HepG2 (cell line): ENCODE results near the gene MTMR8. TPM values are rescaled to one million over a fixed set of nuclear protein-coding genes. Genes with fewer than 3 reads are reported as not detected.

Experiments
- ATAC-seq: fragments of 200-7000 bp; cut with Tn5 transposase; 3 replicates; pipeline ENCODE4 v1.9.1; 2020; ENCODE audit warnings: mild to moderate bottlenecking, moderate library complexity
- BruUV-seq: library from RNA; stranded (reverse); fragments of 400-500 nt; replicated peaks from 2 replicates; lab custom pipeline; 2021; lab: Mats Ljungman, UMichigan
- CTCF ChIA-PET: fragments of 300-600 bp; formaldehyde crosslinking; extraction: SDS; loops from one replicate; lab custom pipeline; 2021; ENCODE audit warnings: low total read pairs, inconsistent platforms, low intra/inter-chr PET ratio; lab: Yijun Ruan, JAX
- POLR2A ChIA-PET: fragments of 350-600 bp; sonication (Branson Sonifier 250); formaldehyde crosslinking; loops from one replicate; lab custom pipeline; 2020; ENCODE audit warnings: antibody characterized with exemption, inconsistent platforms; lab: Yijun Ruan, JAX
- DNase-seq: peaks from one replicate; pipeline ENCODE4 v3.0.0-alpha.2; 2015; ENCODE audit warnings: low spot score
- FAIRE-seq: peaks from 3 replicates; lab custom pipeline; 2011; peaks lifted over from hg19 to GRCh38; lab: Jason Lieb, UNC
- H2AFZ ChIP-seq: one replicate; pipeline ENCODE4 v1.6.1; 2011; ENCODE audit warnings: low read length, inconsistent platforms
- H3K27ac ChIP-seq: fragments of 300-600 bp; 3 replicates; pipeline ENCODE4 v1.8.0; 2011; ENCODE audit warnings: mixed run types, mild to moderate bottlenecking, mixed read lengths, low read length, inconsistent platforms; ENCODE audit not compliant: insufficient read depth; ENCODE audit errors: extremely low read length
- H3K27me3 ChIP-seq, 2 experiments: fragments of 200-600 bp in 1 of 2; 2 replicates in 1 of 2; 3 replicates in 1 of 2; pipeline versions ENCODE4 v1.6.0 to v1.8.0; 2011; ENCODE audit warnings: low read length in 2 of 2, mild to moderate bottlenecking in 2 of 2, moderate library complexity in 2 of 2, inconsistent platforms in 1 of 2; ENCODE audit not compliant: insufficient read depth in 2 of 2, control insufficient read depth in 1 of 2
- H3K36me3 ChIP-seq, 2 experiments: fragments of 200-600 bp in 1 of 2; replicated peaks in 1 of 2; 2 replicates in 1 of 2; 3 replicates in 1 of 2; pipeline versions ENCODE4 v1.5.1 to v1.8.0; 2011; ENCODE audit warnings: low read length in 2 of 2, inconsistent platforms in 1 of 2; ENCODE audit not compliant: insufficient read depth in 2 of 2, control insufficient read depth in 1 of 2
- H3K4me1 ChIP-seq: 2 replicates; pipeline ENCODE4 v1.5.1; 2012; ENCODE audit warnings: low read length, inconsistent platforms; ENCODE audit not compliant: insufficient read depth
- H3K4me2 ChIP-seq: 2 replicates; pipeline ENCODE4 v1.6.0; 2011; ENCODE audit warnings: low read depth, low read length, inconsistent platforms
- H3K4me3 ChIP-seq, 3 experiments: fragments of 200-600 bp in 1 of 3; sonication (generic), shearing (Covaris generic) in 1 of 3; replicated peaks in 1 of 3; 2 replicates each; pipeline ENCODE4 v1.5.1; 2011 to 2016; ENCODE audit warnings: low read length in 3 of 3, inconsistent platforms in 2 of 3, low read depth in 2 of 3, mild to moderate bottlenecking in 2 of 3, control low read depth in 1 of 3, mixed read lengths in 1 of 3; ENCODE audit not compliant: insufficient read depth in 1 of 3
- H3K79me2 ChIP-seq: one replicate; pipeline ENCODE4 v1.6.1; 2011; ENCODE audit warnings: low read length, inconsistent platforms; ENCODE audit not compliant: insufficient read depth
- H3K9ac ChIP-seq: 2 replicates; pipeline ENCODE4 v1.6.0; 2011; ENCODE audit warnings: mild to moderate bottlenecking, low read depth, low read length, inconsistent platforms; ENCODE audit not compliant: insufficient read depth
- H3K9me3 ChIP-seq: 2 replicates; pipeline ENCODE4 v1.5.1; 2012; ENCODE audit warnings: mild to moderate bottlenecking, low read length
- H4K20me1 ChIP-seq: 2 replicates; pipeline ENCODE4 v1.6.0; 2011; ENCODE audit warnings: inconsistent platforms, mild to moderate bottlenecking, low read length, moderate library complexity; ENCODE audit not compliant: insufficient read depth
- HNF4A ChIP-seq: sonication (generic); formaldehyde crosslinking; IDR thresholded peaks from 2 replicates; pipeline ENCODE4 v1.4.0; 2020; ENCODE audit warnings: missing genetic modification reagents
- MAFF ChIP-seq: IDR thresholded peaks from 2 replicates; pipeline ENCODE4 v1.6.1; 2011; ENCODE audit warnings: low read depth, low read length, improper control_type of control experiment
- MAFK ChIP-seq, 2 experiments: IDR thresholded peaks in 1 of 2; conservative IDR thresholded peaks in 1 of 2; 2 replicates each; pipeline ENCODE4 v1.6.1; 2011; ENCODE audit warnings: improper control_type of control experiment in 2 of 2, low read length in 2 of 2
- MXD4 ChIP-seq: IDR thresholded peaks from 2 replicates; pipeline ENCODE4 v1.6.1; 2016; ENCODE audit warnings: mild to moderate bottlenecking, missing biosample characterization, missing genetic modification reagents
- PHB2 ChIP-seq: fragments of 450-650 bp; IDR thresholded peaks from 2 replicates; pipeline ENCODE4 v1.6.1; 2018; ENCODE audit not compliant: partially characterized antibody
- RBM22 ChIP-seq: fragments of 200-400 bp; formaldehyde crosslinking; optimal IDR thresholded peaks from 2 replicates; pipeline ENCODE3; 2017; ENCODE audit warnings: mild to moderate bottlenecking, low read length, moderate library complexity
- SIN3B ChIP-seq: fragments of 150-350 bp; IDR thresholded peaks from 2 replicates; pipeline ENCODE4 v1.6.1; 2014; ENCODE audit warnings: low read length
- SMAD9 ChIP-seq: sonication (generic); formaldehyde crosslinking; IDR thresholded peaks from 2 replicates; pipeline ENCODE4 v1.5.1; 2020; ENCODE audit warnings: mild to moderate bottlenecking, missing genetic modification reagents
- U2AF1 ChIP-seq: fragments of 200-400 bp; formaldehyde crosslinking; optimal IDR thresholded peaks from 2 replicates; pipeline ENCODE3; 2017; ENCODE audit warnings: mild to moderate bottlenecking, low read depth, low read length
- UBTF ChIP-seq: sonication (generic); formaldehyde crosslinking; IDR thresholded peaks from 2 replicates; pipeline ENCODE4 v1.4.0; 2020; ENCODE audit warnings: mild to moderate bottlenecking, missing genetic modification reagents
- ZKSCAN5 ChIP-seq: sonication (generic); formaldehyde crosslinking; IDR thresholded peaks from 2 replicates; pipeline ENCODE4 v1.5.1; 2020; ENCODE audit warnings: mild to moderate bottlenecking, missing genetic modification reagents
- ZNF383 ChIP-seq: sonication (generic); formaldehyde crosslinking; IDR thresholded peaks from 2 replicates; pipeline ENCODE4 v1.4.0; 2020; ENCODE audit warnings: missing genetic modification reagents, mild to moderate bottlenecking, borderline replicate concordance
- ZNF598 ChIP-seq: sonication (generic); formaldehyde crosslinking; IDR thresholded peaks from 2 replicates; pipeline ENCODE4 v1.5.1; 2020; ENCODE audit warnings: mild to moderate bottlenecking, missing genetic modification reagents, borderline replicate concordance
- ZNF781 ChIP-seq: sonication (generic); formaldehyde crosslinking; IDR thresholded peaks from 2 replicates; pipeline ENCODE4 v1.5.1; 2020; ENCODE audit warnings: borderline replicate concordance, mild to moderate bottlenecking, missing genetic modification reagents; ENCODE audit errors: not compliant biosample characterization
- ZNF83 ChIP-seq: sonication (generic); formaldehyde crosslinking; IDR thresholded peaks from 2 replicates; pipeline ENCODE4 v1.4.0; 2020; ENCODE audit warnings: missing genetic modification reagents, mild to moderate bottlenecking, borderline replicate concordance
- ZNF839 ChIP-seq: sonication (generic); formaldehyde crosslinking; IDR thresholded peaks from 2 replicates; pipeline ENCODE4 v1.4.0; 2020; ENCODE audit warnings: missing genetic modification reagents, mild to moderate bottlenecking, borderline replicate concordance
- ZSCAN5A ChIP-seq: sonication (generic); formaldehyde crosslinking; IDR thresholded peaks from 2 replicates; pipeline ENCODE4 v1.8.0; 2022; ENCODE audit warnings: mild to moderate bottlenecking, missing genetic modification reagents, borderline replicate concordance
- WGBS: methylation state at CpG from one replicate; pipeline ENCODE4 v1.1.6; 2017; ENCODE audit warnings: low lambda C conversion rate; 5-methylcytosine and 5-hydroxymethylcytosine counted together
- in situ Hi-C: cut with HindIII; loops from 2 replicates; pipeline ENCODE4 v1.10.0; 2017; ENCODE audit warnings: low pct_unique_long_range_greater_than_20kb; ENCODE audit not compliant: extremely low pct_ligation_motif_present
- intact Hi-C: fragments of 100-400 bp; cut with micrococcal nuclease; formaldehyde crosslinking; loops from one replicate; pipeline ENCODE4 v1.10.0; 2022; ENCODE audit not compliant: unreplicated experiment
- polyA plus RNA-seq, 8 experiments: library from polyadenylated mRNA; depleted of rRNA in 3 of 8; stranded (reverse) in 7 of 8; unstranded in 1 of 8; fragments of >200 nt; fragmentation: Illumina TruSeq in 4 of 8; extraction: Trizol in 4 of 8; gene quantifications; 2 replicates each; pipeline versions ENCODE4 v1.2.1 to v1.2.3, GENCODE V29; 2011 to 2016; ENCODE audit warnings: low read depth in 4 of 8, missing spikeins in 1 of 8, mixed read lengths in 1 of 8; ENCODE audit not compliant: insufficient read depth in 1 of 8
- total RNA-seq, 5 experiments: library from RNA; depleted of rRNA; stranded (reverse); fragments of >200 nt; fragmentation: Illumina TruSeq; extraction: Trizol; gene quantifications; 2 replicates each; pipeline ENCODE4 v1.2.3, GENCODE V29; 2016; ENCODE audit warnings: low read depth in 1 of 5

MTMR8 gene
- total and polyA plus RNA-seq, 2 of the 13 experiments (the other 11 are each of a cell fraction or from before 2014, with no cell fraction given): 0.31 TPM; not detected in 1

GRCh38 chrX:64437665-64438064 is 42.4 kb upstream of the MTMR8 start:
- Histone ChIP-seq H3K9me3 (peaks cover 26% of the 10 kb centered on the region; the same call in 1 of the 2 replicates), H3K27ac (no peak overlapping the region), H3K4me2 (no peak overlapping the region), H3K27me3 (no peaks in the 10 kb centered on the region), H3K9ac (no peak overlapping the region), H3K36me3 (no peaks in the 10 kb centered on the region), H3K4me1 (no peaks in the 10 kb centered on the region), H2AFZ (no peak overlapping the region), H4K20me1 (no peaks in the 10 kb centered on the region), H3K79me2 (no peaks in the 10 kb centered on the region), H3K4me3 (no peak overlapping the region)
- DNase-seq (no peak), FAIRE-seq (no peak), ATAC-seq (no peak)
- BruUV-seq: no TSS peak
- ChIA-PET POLR2A (no interaction called here), CTCF (no interaction called here)
- WGBS: 82% methylated on average over 1 of the region's 1 CpG
- in situ Hi-C loops (no loop called here), intact Hi-C loops (no loop called here)
- TF ChIP-seq PHB2 (no peak), ZNF383 (CRISPR knock-in tag) (no peak), RBM22 (no peak), SMAD9 (no peak), MAFF (peak; percentile 59), ZKSCAN5 (CRISPR knock-in tag) (no peak), ZNF83 (CRISPR knock-in tag) (no peak), MAFK (conservative IDR thresholded peaks at IDR 0.05 in 1 of 2, IDR thresholded peaks at IDR 0.05 in 1 of 2; ENCODE audit: low read length in 2 of 2) (peak; percentile 39 to 71; a peak in 3 of 4 replicates), ZNF598 (CRISPR knock-in tag) (no peak)

GRCh38 chrX:64437218-64437617 is 42.0 kb upstream of the MTMR8 start:
- FAIRE-seq: no peak
- POLR2A ChIA-PET: no interaction called here
- TF ChIP-seq U2AF1 (no peak), MXD4 (CRISPR knock-in tag) (no peak), SIN3B (no peak), UBTF (CRISPR knock-in tag) (no peak), ZNF839 (CRISPR knock-in tag) (no peak), ZSCAN5A (CRISPR knock-in tag) (no peak), ZNF781 (CRISPR knock-in tag) (no peak), HNF4A (CRISPR knock-in tag) (no peak)

More at GRCh38 chrX:64437218-64437617, 42.0 kb upstream of the MTMR8 start:
- no TSS peak for BruUV-seq
- H3K36me3 ChIP-seq: no peaks in the 10 kb centered on the region
- intact Hi-C loops: no loop called here
- WGBS: 24% methylated on average over 5 of the region's 5 CpGs
- H3K27me3 ChIP-seq: no peaks in the 10 kb centered on the region
- no peak overlapping the region for H3K4me3 ChIP-seq
- H3K4me1 ChIP-seq: no peaks in the 10 kb centered on the region
- H4K20me1 ChIP-seq: no peaks in the 10 kb centered on the region
- no peak overlapping the region for H3K9ac ChIP-seq
- CTCF ChIA-PET: no interaction called here
- H2AFZ ChIP-seq: no peak overlapping the region
- H3K4me2 ChIP-seq: no peak overlapping the region
- ATAC-seq (no peak), DNase-seq (no peak)
- in situ Hi-C loops: no loop called here
- H3K79me2 ChIP-seq: no peaks in the 10 kb centered on the region
- no peak overlapping the region for H3K27ac ChIP-seq
- H3K9me3 ChIP-seq: peaks cover 30% of the 10 kb centered on the region; the same call in 1 of the 2 replicates
